Tongue (tissue), 2 donors: ENCODE data around the gene IFI44. TPM values are rescaled to one million over a fixed set of nuclear protein-coding genes. Genes with fewer than 3 reads are reported as not detected.

ENCODE experiments used
- DNase-seq: peaks from one replicate; pipeline ENCODE4 v3.0.0-alpha.2; 2015
- total RNA-seq: library from RNA; depleted of rRNA; stranded (reverse); fragments of >200 nt; gene quantifications from one replicate; pipeline ENCODE4 v1.2.3, GENCODE V29; 2014

Gene IFI44
- total RNA-seq, 1 donor from 2014 or later = 14.7 TPM

- DNase-seq = no peak
Observed at GRCh38 chr1:78712467-78713051, 62.9 kb downstream of the IFI44 start.

DNA sequence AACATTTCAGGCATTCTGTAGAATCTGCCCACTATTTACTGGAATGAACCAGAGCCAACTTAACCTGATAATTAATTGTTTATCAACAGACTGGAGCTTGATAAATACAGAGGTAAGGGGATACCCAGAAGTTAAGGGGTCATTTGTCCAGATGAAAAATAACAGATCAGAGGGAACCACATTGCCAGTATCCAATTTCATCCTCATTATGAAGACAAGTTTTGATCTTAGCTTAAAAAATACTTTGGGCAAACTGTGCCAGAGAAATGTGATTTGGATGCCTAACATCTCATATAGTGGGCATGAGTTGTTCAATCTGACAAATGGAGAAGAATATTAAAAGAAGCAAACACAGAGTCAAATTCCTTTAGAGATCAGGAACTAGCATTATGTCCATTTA lies 63.7 kb downstream of the IFI44 start:
- DNase-seq = no peak

Other genes with a start within 250 kb of the IFI44 start
- 27.3 TPM for gene PTGFR, start 158.9 kb upstream of the IFI44 start, total RNA-seq
- 4.7 TPM for gene IFI44L, start 29.4 kb upstream of the IFI44 start, total RNA-seq